ENCODE measurements around the gene HPDL.

DNA sequence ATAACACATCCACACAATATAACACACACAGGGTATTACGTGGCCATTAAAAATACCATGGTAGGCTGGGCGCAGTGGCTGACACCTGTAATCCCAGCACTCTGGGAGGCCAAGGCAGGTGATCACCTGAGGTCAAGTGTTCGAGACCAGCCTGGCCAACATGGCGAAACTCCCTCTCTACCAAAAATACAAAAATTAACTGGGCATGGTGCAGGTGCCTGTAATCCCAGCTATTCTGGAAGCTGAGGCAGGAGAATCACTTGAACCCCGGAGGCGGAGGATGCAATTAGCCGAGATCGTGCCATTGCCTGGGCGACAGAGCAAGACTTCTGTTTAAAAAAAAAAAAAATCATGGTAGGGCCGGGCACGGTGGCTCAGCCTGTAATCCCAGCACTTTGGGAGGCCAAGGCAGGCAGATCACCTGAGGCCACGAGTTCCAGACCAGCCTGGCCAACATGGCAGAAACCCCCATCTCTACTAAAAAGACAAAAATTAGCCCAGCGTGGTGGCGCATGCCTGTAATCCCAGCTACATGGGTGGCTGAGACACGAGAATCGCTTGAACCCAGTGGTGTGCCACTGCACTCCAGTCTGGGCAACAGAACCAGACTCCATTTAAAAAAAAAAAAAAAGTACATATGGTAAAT lies 24.1 kb upstream of the HPDL start:
- TF ChIP-seq, protein P1, sequence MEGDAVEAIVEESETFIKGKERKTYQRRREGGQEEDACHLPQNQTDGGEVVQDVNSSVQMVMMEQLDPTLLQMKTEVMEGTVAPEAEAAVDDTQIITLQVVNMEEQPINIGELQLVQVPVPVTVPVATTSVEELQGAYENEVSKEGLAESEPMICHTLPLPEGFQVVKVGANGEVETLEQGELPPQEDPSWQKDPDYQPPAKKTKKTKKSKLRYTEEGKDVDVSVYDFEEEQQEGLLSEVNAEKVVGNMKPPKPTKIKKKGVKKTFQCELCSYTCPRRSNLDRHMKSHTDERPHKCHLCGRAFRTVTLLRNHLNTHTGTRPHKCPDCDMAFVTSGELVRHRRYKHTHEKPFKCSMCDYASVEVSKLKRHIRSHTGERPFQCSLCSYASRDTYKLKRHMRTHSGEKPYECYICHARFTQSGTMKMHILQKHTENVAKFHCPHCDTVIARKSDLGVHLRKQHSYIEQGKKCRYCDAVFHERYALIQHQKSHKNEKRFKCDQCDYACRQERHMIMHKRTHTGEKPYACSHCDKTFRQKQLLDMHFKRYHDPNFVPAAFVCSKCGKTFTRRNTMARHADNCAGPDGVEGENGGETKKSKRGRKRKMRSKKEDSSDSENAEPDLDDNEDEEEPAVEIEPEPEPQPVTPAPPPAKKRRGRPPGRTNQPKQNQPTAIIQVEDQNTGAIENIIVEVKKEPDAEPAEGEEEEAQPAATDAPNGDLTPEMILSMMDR (optimal IDR thresholded peaks at IDR 0.05 in 1 of 3, IDR thresholded peaks at IDR 0.05 in 1 of 3, conservative IDR thresholded peaks at IDR 0.05 in 1 of 3; ENCODE audit: extremely low read depth in 1 of 3, insufficient read depth in 2 of 3, low read length in 3 of 3), result no peak
- no peak for TF ChIP-seq EZH2 (IDR thresholded peaks at IDR 0.05; ENCODE audit: low read length)
